Epidermal melanocyte (primary cell): Measurements from ENCODE around the gene FKBP15.

Experiments used
- DNase-seq: peaks from one replicate; pipeline ENCODE4 v3.0.0; 2011; ENCODE audit warnings: low spot score; ENCODE audit not compliant: insufficient read length

FKBP15 gene

GRCh38 chr9:113184539-113184938 is 36.5 kb downstream of the FKBP15 start:
- DNase-seq = no peak

GRCh38 chr9:113183956-113184488 is 37.1 kb downstream of the FKBP15 start:
- DNase-seq = no peak

GRCh38 chr9:113181165-113181564 is 39.9 kb downstream of the FKBP15 start:
- DNase-seq = no peak

GRCh38 chr9:113179839-113180238 is 41.2 kb downstream of the FKBP15 start:
- no peak for DNase-seq

GRCh38 chr9:113178087-113178486 is 43.0 kb downstream of the FKBP15 start:
- DNase-seq = no peak

- DNase-seq = no peak
These were observed 43.8 kb downstream of the FKBP15 start for GRCh38 chr9:113177251-113177650.

GRCh38 chr9:113176803-113177202 is 44.3 kb downstream of the FKBP15 start:
- no peak for DNase-seq

- no peak for DNase-seq
These were observed 47.7 kb downstream of the FKBP15 start for GRCh38 chr9:113173341-113173740.

- no peak for DNase-seq
These were observed 52.3 kb downstream of the FKBP15 start for GRCh38 chr9:113168809-113169208.

- no peak for DNase-seq
These were observed 55.0 kb downstream of the FKBP15 start for GRCh38 chr9:113166039-113166438.

GRCh38 chr9:113164536-113165300 is 56.4 kb downstream of the FKBP15 start:
- DNase-seq = no peak

GRCh38 chr9:113163001-113163400 is 58.1 kb downstream of the FKBP15 start:
- no peak for DNase-seq

- no peak for DNase-seq
These were observed 60.5 kb downstream of the FKBP15 start for GRCh38 chr9:113160571-113160970.

GRCh38 chr9:113158446-113158845 is 62.6 kb downstream of the FKBP15 start:
- no peak for DNase-seq

GRCh38 chr9:113156880-113157279 is 64.2 kb downstream of the FKBP15 start:
- no peak for DNase-seq

- DNase-seq = no peak
These were observed 65.0 kb downstream of the FKBP15 start for GRCh38 chr9:113155911-113156588.

- DNase-seq = no peak
These were observed 66.1 kb downstream of the FKBP15 start for GRCh38 chr9:113154946-113155345.

GRCh38 chr9:113154471-113154870 is 66.6 kb downstream of the FKBP15 start:
- no peak for DNase-seq

- DNase-seq = no peak
These were observed 67.5 kb downstream of the FKBP15 start for GRCh38 chr9:113153599-113153998.

- DNase-seq = no peak
These were observed 68.4 kb downstream of the FKBP15 start for GRCh38 chr9:113152699-113153098.

- DNase-seq = no peak
These were observed 69.1 kb downstream of the FKBP15 start for GRCh38 chr9:113151696-113152630.
